ENCODE data around the gene LYRM2.

Gene LYRM2

GRCh38 chr6:89590133-89590532 is 48.4 kb downstream of the LYRM2 start:
- no peak for FAIRE-seq

DNA sequence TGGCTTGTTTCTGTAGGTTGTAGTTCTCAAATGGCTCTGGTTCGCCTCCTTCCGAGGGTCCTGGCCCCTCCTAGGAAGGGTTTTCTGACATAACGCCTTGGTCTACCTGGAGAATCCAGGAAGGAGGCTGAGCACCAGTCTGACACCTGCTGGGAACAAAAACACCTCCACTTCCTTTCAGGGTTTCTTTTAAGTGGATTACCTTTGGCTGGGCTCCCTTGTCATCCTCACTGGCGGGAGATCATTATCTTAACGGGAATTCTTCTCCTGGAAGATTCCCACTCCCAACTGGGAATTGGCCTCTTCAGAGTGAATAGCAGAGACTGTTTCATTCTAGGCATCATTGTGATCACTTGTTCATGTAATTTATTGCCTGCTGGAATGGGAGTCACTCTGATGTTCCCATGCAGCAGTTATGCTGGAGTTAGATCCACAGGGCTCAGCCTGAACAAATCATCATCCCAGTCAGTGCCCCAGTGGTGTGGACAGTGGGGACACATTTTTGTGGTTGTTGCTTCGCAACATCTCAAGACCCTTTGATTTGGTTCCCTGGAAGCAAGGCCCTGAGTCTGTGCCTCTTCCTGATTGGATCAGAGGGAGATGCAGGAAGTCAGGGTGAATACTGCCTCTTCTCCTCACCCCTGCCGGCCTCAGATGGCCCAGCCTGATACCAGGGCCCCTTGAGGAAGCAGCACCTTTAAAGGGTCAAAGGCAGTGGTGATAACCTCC is 49.1 kb downstream of the LYRM2 start:
- FAIRE-seq, result no peak

DNA sequence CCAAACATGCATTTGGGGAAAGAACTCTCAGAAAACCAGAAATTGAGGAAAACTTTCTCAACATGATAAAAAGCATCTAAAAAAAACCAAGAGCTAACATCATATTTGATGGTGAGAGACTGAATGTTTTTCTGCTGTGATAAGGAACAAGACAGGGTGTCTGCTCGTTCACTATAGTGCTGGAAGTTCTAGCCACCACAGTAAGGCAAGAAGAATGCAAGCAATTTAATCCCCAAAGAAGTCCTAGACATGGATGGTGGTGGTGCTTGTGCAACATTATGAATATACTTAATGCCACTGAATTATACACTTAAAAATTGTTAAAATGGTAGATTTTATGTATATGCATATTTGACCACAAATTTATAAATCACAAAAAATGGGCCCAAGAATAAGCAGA is 53.4 kb downstream of the LYRM2 start:
- FAIRE-seq, result no peak

- FAIRE-seq, result no peak
Observed at GRCh38 chr6:89584539-89584938, 54.0 kb downstream of the LYRM2 start.

DNA sequence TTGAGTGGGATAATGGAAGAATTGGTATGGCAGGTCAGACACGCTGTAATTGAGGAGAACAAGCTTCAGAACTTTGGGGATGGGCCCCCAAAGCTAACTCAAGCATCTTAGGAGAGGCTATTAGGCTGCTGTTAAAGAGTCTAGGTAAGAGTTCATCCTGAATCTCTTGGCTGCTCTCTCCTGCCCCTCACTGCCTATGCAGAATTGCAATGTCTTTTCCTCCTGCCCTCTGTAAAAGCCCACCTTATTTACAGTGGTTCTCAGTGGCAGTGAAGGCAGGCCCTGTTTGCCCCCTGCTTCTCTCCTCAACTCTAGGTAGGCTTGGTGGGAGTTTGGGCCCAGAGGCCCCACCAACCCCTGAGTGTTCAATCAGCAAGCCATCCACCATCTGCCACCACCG is 55.0 kb downstream of the LYRM2 start:
- no peak for FAIRE-seq

GRCh38 chr6:89582669-89583325 is 55.8 kb downstream of the LYRM2 start:
- FAIRE-seq, result no peak

- no peak for FAIRE-seq
Observed at GRCh38 chr6:89581689-89582088, 56.9 kb downstream of the LYRM2 start.

- FAIRE-seq, result no peak
Observed at GRCh38 chr6:89580997-89581666, 57.4 kb downstream of the LYRM2 start.

- no peak for FAIRE-seq
Observed at GRCh38 chr6:89575562-89575960, 63.0 kb downstream of the LYRM2 start.

GRCh38 chr6:89574910-89575561 is 63.5 kb downstream of the LYRM2 start:
- no peak for FAIRE-seq

DNA sequence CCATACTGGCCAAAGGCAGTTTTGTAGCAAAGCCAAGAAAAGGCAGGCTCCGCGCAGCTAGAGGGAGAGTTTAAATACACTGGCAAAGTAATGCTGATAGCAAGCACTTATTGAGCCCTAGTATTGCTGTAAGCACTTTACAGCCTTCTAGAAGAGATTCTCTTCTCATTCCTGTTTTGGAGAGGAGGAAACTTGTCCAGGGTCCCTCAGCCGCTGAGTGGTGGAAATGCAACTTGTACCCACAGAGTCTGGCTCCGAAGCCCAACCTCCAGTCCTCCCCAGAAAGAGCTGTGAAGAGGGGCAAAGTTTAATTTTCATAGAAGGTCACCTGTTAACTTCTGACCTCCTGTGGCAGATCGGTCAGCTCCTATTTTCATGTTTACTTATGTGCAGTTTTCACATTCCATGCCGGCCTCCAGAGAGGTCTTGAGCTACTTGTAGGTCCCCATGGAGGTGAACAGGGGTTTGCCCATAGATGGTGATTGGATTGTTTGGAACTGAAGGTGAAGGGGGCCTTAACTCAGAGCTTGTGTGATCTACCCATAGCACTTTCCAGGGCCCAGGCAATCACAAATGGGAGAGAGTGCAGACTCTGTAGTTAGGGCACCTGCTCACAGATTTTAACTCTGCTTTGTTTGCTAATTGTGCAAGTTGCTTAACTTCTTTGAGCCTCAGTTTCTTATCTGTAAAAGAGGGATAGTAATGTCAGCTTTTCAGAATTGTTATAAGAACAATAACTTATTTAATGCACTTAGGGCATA is 70.7 kb downstream of the LYRM2 start:
- FAIRE-seq, result no peak

- no peak for FAIRE-seq
Observed at GRCh38 chr6:89566930-89567629, 71.5 kb downstream of the LYRM2 start.

- no peak for FAIRE-seq
Observed at GRCh38 chr6:89566008-89566800, 72.3 kb downstream of the LYRM2 start.

- no peak for FAIRE-seq
Observed at GRCh38 chr6:89564752-89565427, 73.7 kb downstream of the LYRM2 start.

DNA sequence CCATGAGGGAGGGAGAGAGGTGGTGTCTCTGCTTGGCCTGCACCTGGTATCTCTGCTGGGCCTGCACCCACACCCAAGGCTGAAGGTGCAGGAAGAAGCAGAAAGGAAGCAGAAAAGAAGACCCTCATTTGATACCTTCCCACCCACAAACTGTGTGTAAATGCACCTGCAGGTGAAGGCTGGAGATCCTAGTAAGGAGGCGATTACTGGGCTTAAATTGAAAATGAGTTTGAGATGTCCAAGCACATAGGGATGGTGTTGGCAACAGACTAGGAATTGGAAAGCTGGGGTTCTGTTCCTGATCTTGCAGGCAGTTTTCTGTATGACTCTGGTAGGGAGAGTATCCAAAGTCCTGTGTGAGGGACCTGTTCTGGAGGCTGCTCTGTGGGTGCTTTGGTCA is 74.7 kb downstream of the LYRM2 start:
- no peak for FAIRE-seq

DNA sequence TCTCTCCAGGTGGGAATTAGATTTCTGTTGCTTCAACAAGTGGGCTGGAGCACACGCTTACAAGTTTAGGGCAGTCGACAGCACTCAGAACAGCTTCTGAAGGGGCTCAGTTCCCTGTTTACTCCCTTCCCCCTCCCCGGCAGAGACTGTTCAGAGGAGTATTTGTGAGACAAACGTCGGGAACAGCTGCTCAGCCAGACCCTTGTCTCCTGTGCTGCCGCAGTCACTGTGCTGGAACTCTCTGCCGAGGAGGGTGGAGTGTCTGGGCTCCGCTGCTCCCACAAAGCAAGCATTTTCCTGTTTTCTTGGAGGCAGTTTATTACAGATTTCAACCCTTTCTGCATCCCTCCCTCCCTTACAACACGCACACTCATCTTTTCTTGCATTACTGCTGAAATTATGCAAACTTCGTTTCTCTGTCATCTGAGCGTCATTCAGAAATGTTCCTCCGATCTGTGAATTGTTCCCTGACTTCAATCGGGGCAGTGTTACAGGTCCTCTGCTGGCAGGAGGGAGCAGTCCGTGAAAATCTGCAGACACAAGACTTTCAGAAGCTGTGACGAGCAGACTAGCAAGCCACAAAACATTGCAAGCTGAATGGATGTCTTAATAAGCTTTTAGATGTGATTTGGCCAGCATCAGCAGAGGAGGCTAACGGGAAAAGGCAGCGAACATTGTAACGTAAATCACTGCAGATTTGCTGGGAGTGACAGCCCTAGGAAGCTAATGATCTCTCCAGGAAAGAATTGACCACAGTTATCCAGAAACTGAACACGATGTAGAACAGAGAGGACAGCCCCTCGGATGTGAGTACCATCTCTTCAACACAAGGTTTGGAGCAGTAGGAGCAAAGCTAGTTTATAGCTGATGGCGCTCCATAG is 76.2 kb downstream of the LYRM2 start:
- no peak for FAIRE-seq

- no peak for FAIRE-seq
Observed at GRCh38 chr6:89559487-89559886, 79.1 kb downstream of the LYRM2 start.

- FAIRE-seq, result no peak
Observed at GRCh38 chr6:89555806-89556205, 82.7 kb downstream of the LYRM2 start.

- FAIRE-seq, result no peak
Observed at GRCh38 chr6:89555031-89555430, 83.5 kb downstream of the LYRM2 start.

GRCh38 chr6:89554106-89554505 is 84.4 kb downstream of the LYRM2 start:
- no peak for FAIRE-seq

Measured in A204.1 (cell line).